Right atrium auricular region (tissue), 2 donors: ENCODE results near the gene SLC16A3. TPM values are rescaled to one million over a fixed set of nuclear protein-coding genes. Genes with fewer than 3 reads are reported as not detected.

ENCODE experiments used
- DNase-seq: peaks from one replicate; pipeline ENCODE4 v3.0.0-alpha.2; 2019; ENCODE audit warnings: low spot score
- H3K27ac ChIP-seq, 2 donors: fragments of 200-600 bp; sonication (generic); 1 replicate in 1 of 2; 2 replicates in 1 of 2; pipeline ENCODE4 v1.5.1; 2016 to 2019
- H3K27me3 ChIP-seq, 2 donors: fragments of 200-600 bp; sonication (generic); one replicate each; pipeline versions ENCODE4 v1.5.1 to v1.6.0; 2017 to 2019
- H3K36me3 ChIP-seq: fragments of 200-600 bp; sonication (generic); one replicate; pipeline ENCODE4 v1.5.1; 2016
- H3K4me1 ChIP-seq, 2 donors: fragments of 200-600 bp; sonication (generic); one replicate each; pipeline versions ENCODE4 v1.5.1 to v1.6.0; 2017 to 2019
- H3K4me3 ChIP-seq, 2 donors: fragments of 200-600 bp; sonication (generic); 1 replicate in 1 of 2; 2 replicates in 1 of 2; pipeline ENCODE4 v1.5.1; 2017 to 2019; ENCODE audit warnings: mild to moderate bottlenecking in 1 of 2, moderate library complexity in 1 of 2
- H3K9me3 ChIP-seq, 2 donors: fragments of 200-600 bp; sonication (generic); one replicate each; pipeline ENCODE4 v1.5.1; 2019
- CTCF ChIP-seq, 2 donors: fragments of 200-600 bp; sonication (generic); IDR thresholded peaks; one replicate each; pipeline ENCODE4 v1.5.1; 2019; ENCODE audit warnings: antibody characterized with exemption in 2 of 2
- total RNA-seq, 2 donors: library from RNA; depleted of rRNA; stranded (reverse); fragments of >200 nt; gene quantifications; one replicate each; pipeline ENCODE4 v1.1.0, GENCODE V29; 2016

SLC16A3 gene
- total RNA-seq, 2 donors from 2014 or later: 5.0 to 19.5 TPM

- Histone ChIP-seq H3K4me1 (peaks cover 0 to 37% of the 10 kb centered on the region in 2 donors), H3K4me3 (no peak overlapping the region), H3K9me3 (no peaks in the 10 kb centered on the region), H3K27ac (no peak overlapping the region), H3K36me3 (no peaks in the 10 kb centered on the region), H3K27me3 (no peaks in the 10 kb centered on the region)
- no peak for TF ChIP-seq CTCF (IDR thresholded peaks at IDR 0.05)
- DNase-seq: no peak
Observed at GRCh38 chr17:82225368-82226029, 3.3 kb upstream of the SLC16A3 start.

DNA sequence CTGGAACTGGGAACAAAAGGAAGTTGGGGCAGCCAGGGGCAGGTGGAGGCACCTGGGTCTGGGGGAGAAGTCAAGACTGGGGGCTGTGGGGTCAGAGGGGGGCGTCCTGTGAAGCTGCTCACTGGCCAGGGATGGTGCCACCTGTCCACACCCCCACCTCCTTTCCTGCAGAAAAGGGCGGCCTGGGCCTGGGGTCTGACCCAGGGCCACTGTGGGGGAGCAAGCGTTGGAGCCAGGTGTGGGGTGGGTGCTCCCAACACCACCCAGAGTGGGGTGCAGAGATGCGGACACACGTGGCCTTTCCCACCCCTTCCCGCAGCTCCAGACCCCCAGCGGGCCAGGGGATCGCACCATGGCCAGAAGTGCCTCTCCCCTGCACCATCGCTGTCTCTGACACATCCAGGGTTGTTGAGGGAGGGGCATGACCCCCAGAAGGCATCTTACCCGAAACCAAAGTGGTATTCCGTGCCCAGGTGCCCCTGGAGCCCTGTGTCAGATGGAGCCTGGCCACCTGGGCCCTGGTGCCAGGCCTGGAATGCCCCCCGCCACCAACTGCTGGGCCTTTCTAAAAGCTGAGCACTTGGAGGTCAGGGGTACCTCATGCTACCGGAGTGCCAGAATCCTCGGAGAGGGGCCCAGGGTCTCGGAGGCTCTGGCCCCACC is 2.6 kb upstream of the SLC16A3 start:
- H3K9me3 ChIP-seq: no peaks in the 10 kb centered on the region
- H3K27ac ChIP-seq: no peak overlapping the region
- no peaks in the 10 kb centered on the region for H3K27me3 ChIP-seq
- no peak for TF ChIP-seq CTCF (IDR thresholded peaks at IDR 0.05)
- no peak overlapping the region for H3K4me3 ChIP-seq
- no peaks in the 10 kb centered on the region for H3K36me3 ChIP-seq
- DNase-seq: no peak
- peaks cover 0 to 42% of the 10 kb centered on the region in 2 donors for H3K4me1 ChIP-seq

DNA sequence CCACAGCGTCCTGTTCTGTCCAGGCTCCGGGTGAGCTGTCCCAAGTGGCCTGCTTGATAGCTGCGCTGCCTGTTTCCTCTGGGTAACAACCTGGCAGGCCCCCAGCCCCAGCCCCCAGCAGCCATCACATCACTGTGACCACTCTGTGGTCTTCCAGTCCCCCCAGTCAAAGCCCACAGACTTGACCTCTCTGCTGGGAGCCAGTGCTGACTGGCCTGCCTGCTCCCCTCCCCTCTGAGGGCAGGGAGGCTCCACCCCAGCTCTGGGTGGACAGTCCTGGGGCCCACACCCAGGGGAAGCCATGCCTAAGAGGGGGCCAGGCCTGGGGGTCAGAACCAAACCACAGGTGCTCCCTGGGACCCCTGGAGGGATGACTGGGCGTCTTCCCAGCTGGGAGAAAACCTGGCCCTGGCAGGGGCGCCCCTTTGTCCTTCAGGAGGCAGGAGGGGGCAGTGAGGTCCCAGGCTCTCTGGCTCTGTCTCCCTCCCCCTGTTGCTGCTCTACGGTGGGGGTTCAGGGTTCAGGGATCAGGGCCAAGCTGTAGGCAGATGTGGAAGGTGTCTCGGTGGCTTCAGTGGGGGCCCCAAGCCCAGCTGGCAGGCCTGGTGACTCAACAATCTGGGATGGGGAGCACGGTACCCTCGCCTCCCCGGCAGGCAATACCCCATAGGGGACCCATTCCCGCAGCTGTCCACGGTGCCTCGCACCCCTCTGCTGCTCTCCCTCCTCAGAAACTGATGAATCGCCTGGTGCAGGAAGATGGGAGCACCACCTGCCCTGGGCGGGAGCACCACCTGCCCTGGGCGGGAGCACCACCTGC is 1.8 kb upstream of the SLC16A3 start:
- H3K4me1 ChIP-seq: peaks cover 0 to 50% of the 10 kb centered on the region in 2 donors
- no peak for TF ChIP-seq CTCF (IDR thresholded peaks at IDR 0.05)
- no peaks in the 10 kb centered on the region for H3K36me3 ChIP-seq
- no peak overlapping the region for H3K27ac ChIP-seq
- H3K27me3 ChIP-seq: no peaks in the 10 kb centered on the region
- H3K9me3 ChIP-seq: no peaks in the 10 kb centered on the region
- no peak for DNase-seq
- no peak overlapping the region for H3K4me3 ChIP-seq

DNA sequence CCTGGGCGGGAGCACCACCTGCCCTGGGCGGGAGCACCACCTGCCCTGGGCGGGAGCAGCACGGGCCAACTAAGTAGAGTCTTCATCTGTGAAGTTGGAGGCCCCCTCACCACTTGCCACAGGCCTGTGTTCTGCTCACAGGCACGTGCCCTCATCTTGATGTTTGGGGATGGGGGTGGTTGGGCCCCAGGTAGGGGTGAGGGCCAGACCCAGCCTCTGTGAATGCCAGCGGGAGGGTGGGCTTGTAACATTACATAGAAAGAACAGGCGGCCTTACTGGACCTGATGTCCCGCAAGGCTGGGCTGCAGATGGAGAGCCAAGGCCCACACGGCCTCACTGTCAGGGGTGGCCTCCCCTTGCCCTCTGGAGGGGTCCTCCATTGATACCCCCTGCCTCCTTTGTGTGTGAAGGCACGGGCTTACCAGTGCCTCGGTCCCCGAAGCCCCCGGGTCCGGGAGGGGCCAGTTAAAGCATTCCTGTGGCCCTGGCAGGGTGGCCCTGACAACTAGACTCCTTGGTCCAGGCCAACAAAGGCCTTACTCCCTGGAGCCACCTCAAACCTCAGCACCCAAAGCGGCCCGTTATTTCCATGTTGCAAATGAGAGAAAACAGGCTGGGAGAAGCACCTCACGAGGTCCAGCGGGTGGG is 1.1 kb upstream of the SLC16A3 start:
- peak overlapping the region; percentile 82 to 87 for H3K27ac ChIP-seq
- no peaks in the 10 kb centered on the region for H3K36me3 ChIP-seq
- H3K4me3 ChIP-seq: peak overlapping the region in 1 of 2 donors; percentile 68
- no peaks in the 10 kb centered on the region for H3K27me3 ChIP-seq
- TF ChIP-seq CTCF (IDR thresholded peaks at IDR 0.05): no peak
- peaks cover 0 to 57% of the 10 kb centered on the region in 2 donors for H3K4me1 ChIP-seq
- DNase-seq: no peak
- H3K9me3 ChIP-seq: no peaks in the 10 kb centered on the region

DNA sequence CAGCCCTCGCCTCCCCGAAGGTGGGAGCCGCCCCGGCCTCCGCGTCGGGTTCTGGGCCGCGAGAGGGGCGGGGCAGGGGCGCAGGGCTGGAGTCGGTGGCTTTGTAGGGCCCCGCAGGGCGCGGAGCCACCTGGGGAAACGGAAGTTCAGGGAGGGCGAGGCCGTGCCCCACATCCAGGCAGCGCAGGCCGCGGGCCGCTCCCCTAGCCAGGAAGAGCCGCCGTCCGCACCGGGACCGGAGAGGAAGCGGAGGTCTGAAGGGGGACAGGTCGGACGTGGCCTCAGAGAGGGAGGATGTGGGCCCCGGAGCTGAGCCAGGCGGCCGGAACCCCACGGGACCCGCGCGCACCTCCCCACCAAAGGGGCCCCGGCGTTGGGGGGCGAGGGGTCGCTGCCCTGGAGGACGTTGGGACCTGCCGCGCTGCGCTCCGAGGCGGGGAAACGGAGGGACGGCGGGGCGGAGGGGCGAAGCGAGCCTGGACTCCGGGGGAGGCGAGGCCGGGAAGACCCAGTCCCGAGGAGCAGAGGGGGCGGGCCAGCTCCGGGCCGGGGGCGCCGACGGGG is 482 bp upstream of the SLC16A3 start:
- H3K9me3 ChIP-seq: no peaks in the 10 kb centered on the region
- peaks cover 0 to 63% of the 10 kb centered on the region in 2 donors for H3K4me1 ChIP-seq
- TF ChIP-seq CTCF (IDR thresholded peaks at IDR 0.05): no peak
- no peak for DNase-seq
- no peaks in the 10 kb centered on the region for H3K36me3 ChIP-seq
- peak overlapping the region; percentile 38 to 68 for H3K4me3 ChIP-seq
- peak overlapping the region; percentile 82 to 87 for H3K27ac ChIP-seq
- H3K27me3 ChIP-seq: no peaks in the 10 kb centered on the region
